Ovary (tissue), 9 donors: ENCODE data around the gene MAD1L1. TPM values are rescaled to one million over a fixed set of nuclear protein-coding genes. Genes with fewer than 3 reads are reported as not detected.

Experiments used
- DNase-seq, 5 donors: peaks; one replicate each; pipeline ENCODE4 v3.0.0-alpha.2; 2019 to 2020
- H3K27ac ChIP-seq, 2 donors: fragments of 200-600 bp; one replicate each; pipeline versions ENCODE4 v1.5.1 to v1.8.0; 2019 to 2022
- H3K27me3 ChIP-seq: fragments of 200-600 bp; one replicate; pipeline ENCODE4 v1.8.0; 2022
- H3K36me3 ChIP-seq: fragments of 200-600 bp; sonication (generic); one replicate; pipeline ENCODE4 v1.5.1; 2019
- H3K4me1 ChIP-seq: one replicate; pipeline ENCODE4 v1.8.1; 2013; ENCODE audit warnings: mild to moderate bottlenecking, moderate library complexity; ENCODE audit not compliant: insufficient read depth
- H3K4me3 ChIP-seq: fragments of 200-600 bp; sonication (generic); one replicate; pipeline ENCODE4 v1.5.1; 2017
- H3K9me3 ChIP-seq, 2 donors: fragments of 200-600 bp in 1 of 2; sonication (generic) in 1 of 2; one replicate each; pipeline versions ENCODE4 v1.5.1 to v1.8.1; 2013 to 2019; ENCODE audit warnings: mild to moderate bottlenecking in 1 of 2, moderate library complexity in 1 of 2
- EP300 ChIP-seq: sonication (generic); formaldehyde crosslinking; IDR thresholded peaks from one replicate; pipeline ENCODE4 v1.6.1; 2017; ENCODE audit warnings: antibody characterized with exemption
- POLR2A ChIP-seq: fragments of 450-650 bp; IDR thresholded peaks from one replicate; pipeline ENCODE4 v1.6.1; 2017; ENCODE audit warnings: antibody characterized with exemption, mild to moderate bottlenecking, moderate library complexity
- WGBS, 3 donors: extraction: QIAGEN DNeasy Blood & Tissue Kit in 1 of 3; methylation state at CpG; one replicate each; pipeline versions ENCODE4 v1.1.5 to v1.1.7; 2013 to 2017; 5-methylcytosine and 5-hydroxymethylcytosine counted together
- intact Hi-C, 4 donors: fragments of 100-400 bp; cut with DNase I; formaldehyde crosslinking; loops; one replicate each; pipeline versions ENCODE4 v1.11.0 to v1.15.1; 2022 to 2023
- polyA plus RNA-seq, 2 donors: library from polyadenylated mRNA; stranded (reverse); fragments of 200-250 nt in 1 of 2; fragments of 350-450 nt in 1 of 2; fragmentation: Illumina TruSeq in 1 of 2; extraction: RNeasy Lipid Tissue Mini Kit (QIAGEN cat#74804) in 1 of 2; gene quantifications; one replicate each; pipeline ENCODE4 v1.2.3, GENCODE V29; 2013 to 2014
- total RNA-seq, 7 donors: library from RNA; depleted of rRNA in 2 of 7; stranded (reverse); fragments of >200 nt in 2 of 7; fragmentation: NEBNext Ultra II Directional in 3 of 7; extraction: Animal tissue kit (Norgen Biotek cat#: 25700) in 3 of 7; gene quantifications; one replicate each; pipeline versions ENCODE4 v1.1.0 to v1.2.4, GENCODE V29; 2016 to 2023
- TF ChIP-seq, protein P1 (sequence below), 3 donors: fragments of 450-650 bp in 2 of 3; fragments of 200-600 bp in 1 of 3; IDR thresholded peaks; one replicate each; pipeline versions ENCODE4 v1.5.1 to v1.8.0; 2016 to 2022; ENCODE audit warnings: antibody characterized with exemption in 3 of 3, mild to moderate bottlenecking in 1 of 3
- donor health status: DM: no; HTN: no; CAD: no; lungs with moderate emphysema.
- donor health status: DM: no; HTN: no; CAD: no.
- donor health status: Bipolar disorder and iron deficiency.
- donor health status: DM: yes; HTN: yes; CAD: no.
- donor health status: DM: no; HTN: no; CAD: no.
- donor health status: DM: yes; HTN: yes; CAD: no.

MAD1L1 gene
- total and polyA plus RNA-seq, 9 donors, result 5.9 to 36.6 (median 22.8) TPM

DNA sequence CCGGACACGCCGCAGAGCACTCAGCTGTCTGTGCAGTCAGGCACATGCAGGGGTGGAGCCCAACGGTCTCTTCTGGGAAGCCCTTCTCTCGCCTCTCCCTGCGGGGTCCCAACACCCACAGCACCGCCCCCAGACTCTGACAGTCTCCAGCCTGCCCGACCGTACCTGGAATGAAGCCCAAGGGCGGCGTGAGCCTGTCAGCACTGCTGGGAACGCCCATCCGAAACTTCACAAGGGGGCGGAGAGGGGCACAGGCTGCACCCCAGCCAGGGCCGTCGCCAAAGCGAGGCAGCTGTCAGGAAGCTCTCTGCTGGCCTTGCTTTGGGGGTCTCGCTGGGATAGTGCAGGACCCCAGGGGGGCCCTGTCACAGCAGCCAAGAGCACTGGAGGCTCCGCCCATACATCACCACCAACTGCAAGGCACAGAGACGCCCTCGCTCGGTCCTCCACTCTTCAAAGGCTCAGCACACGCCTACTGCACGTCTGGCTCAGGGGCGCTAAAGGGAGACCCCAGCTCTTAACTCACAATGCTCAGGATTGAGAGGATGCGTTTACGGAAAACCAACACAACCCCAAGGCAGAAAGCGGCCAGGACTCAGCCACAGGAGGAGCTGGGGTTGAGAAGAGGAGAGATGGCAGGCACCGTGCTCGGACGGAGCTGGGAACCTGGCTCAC is 30.9 kb downstream of the MAD1L1 start:
- DNase-seq, result peak; percentile 44 to 77 (median 73)
- H3K4me3 ChIP-seq, result no peak overlapping the region
- H3K4me1 ChIP-seq, result peaks cover 20% of the 10 kb centered on the region
- intact Hi-C loops, result loop anchor here in 3 of 4 donors (10.0 kb wide), 3 partner anchors 97 to 617 kb away; no protein-coding TSS in a partner anchor
- peak overlapping the region in 1 of 2 donors; percentile 13 for H3K27ac ChIP-seq
- no peaks in the 10 kb centered on the region for H3K27me3 ChIP-seq
- no peaks in the 10 kb centered on the region for H3K36me3 ChIP-seq
- 49 to 62% (median 61%) methylated on average over 31 of the region's 31 CpGs for WGBS, 3 donors
- no peaks in the 10 kb centered on the region for H3K9me3 ChIP-seq
- TF ChIP-seq POLR2A, result no peak
- no peak for TF ChIP-seq EP300
- TF ChIP-seq, protein P1, sequence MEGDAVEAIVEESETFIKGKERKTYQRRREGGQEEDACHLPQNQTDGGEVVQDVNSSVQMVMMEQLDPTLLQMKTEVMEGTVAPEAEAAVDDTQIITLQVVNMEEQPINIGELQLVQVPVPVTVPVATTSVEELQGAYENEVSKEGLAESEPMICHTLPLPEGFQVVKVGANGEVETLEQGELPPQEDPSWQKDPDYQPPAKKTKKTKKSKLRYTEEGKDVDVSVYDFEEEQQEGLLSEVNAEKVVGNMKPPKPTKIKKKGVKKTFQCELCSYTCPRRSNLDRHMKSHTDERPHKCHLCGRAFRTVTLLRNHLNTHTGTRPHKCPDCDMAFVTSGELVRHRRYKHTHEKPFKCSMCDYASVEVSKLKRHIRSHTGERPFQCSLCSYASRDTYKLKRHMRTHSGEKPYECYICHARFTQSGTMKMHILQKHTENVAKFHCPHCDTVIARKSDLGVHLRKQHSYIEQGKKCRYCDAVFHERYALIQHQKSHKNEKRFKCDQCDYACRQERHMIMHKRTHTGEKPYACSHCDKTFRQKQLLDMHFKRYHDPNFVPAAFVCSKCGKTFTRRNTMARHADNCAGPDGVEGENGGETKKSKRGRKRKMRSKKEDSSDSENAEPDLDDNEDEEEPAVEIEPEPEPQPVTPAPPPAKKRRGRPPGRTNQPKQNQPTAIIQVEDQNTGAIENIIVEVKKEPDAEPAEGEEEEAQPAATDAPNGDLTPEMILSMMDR (IDR thresholded peaks at IDR 0.05), result no peak

DNA sequence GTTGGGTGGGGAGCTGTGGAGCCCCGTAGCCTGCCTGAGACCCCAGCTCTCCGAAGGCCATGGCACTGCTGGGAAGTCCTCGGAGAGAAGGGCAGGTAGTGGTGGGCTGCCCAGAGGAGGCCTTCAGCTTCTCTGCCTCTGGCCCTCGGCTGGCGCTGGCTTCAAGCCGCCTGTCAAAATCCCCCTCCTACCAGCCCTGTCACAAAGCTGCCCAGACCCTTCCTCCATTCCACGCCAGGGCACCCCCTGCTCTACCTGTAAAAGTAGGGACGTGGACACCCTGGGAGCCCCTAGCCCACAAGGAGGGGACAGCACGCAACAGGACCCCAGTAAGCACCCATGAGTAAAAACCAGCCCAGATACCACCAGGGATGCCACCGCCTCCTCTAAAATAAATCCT is 31.6 kb downstream of the MAD1L1 start:
- no peaks in the 10 kb centered on the region for H3K36me3 ChIP-seq
- DNase-seq, result peak in 1 of 5 donors; percentile 21
- intact Hi-C loops, result loop anchor here in 3 of 4 donors (10.0 kb wide), 3 partner anchors 96 to 616 kb away; no protein-coding TSS in a partner anchor
- H3K4me3 ChIP-seq, result no peak overlapping the region
- no peaks in the 10 kb centered on the region for H3K9me3 ChIP-seq
- H3K27me3 ChIP-seq, result no peaks in the 10 kb centered on the region
- TF ChIP-seq, protein P1 (IDR thresholded peaks at IDR 0.05), result no peak
- no peak for TF ChIP-seq EP300
- no peak for TF ChIP-seq POLR2A
- H3K27ac ChIP-seq, result no peak overlapping the region
- 92 to 97% (median 95%) methylated on average over 10 of the region's 10 CpGs for WGBS, 3 donors
- H3K4me1 ChIP-seq, result peaks cover 20% of the 10 kb centered on the region

DNA sequence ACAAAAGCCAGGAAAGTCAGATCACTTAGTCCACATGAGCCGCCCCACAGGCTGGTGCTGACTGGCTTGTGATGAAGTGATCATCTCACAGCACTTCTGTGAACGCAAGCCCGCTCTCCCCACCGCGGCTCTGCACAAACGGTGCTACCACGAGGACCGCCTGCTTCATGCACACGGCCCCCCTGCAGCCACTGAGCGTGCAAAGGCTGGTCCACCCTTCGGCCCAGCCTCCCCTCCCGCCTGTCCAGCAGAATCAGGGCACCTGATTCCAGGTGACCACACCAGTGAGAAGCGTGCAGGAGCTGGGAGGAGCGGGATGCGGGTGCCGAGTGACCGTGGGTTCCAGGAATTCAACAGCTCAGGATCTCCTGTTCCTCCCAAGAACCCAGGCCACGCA is 32.2 kb downstream of the MAD1L1 start:
- Histone ChIP-seq H3K4me1 (peaks cover 20% of the 10 kb centered on the region), H3K9me3 (no peaks in the 10 kb centered on the region), H3K4me3 (no peak overlapping the region), H3K27ac (no peak overlapping the region), H3K36me3 (no peaks in the 10 kb centered on the region), H3K27me3 (no peaks in the 10 kb centered on the region)
- intact Hi-C loops, result loop anchor here in 3 of 4 donors (10.0 kb wide), 3 partner anchors 96 to 616 kb away; no protein-coding TSS in a partner anchor
- no peak for DNase-seq
- TF ChIP-seq EP300, result no peak
- no peak for TF ChIP-seq POLR2A
- TF ChIP-seq, protein P1 (IDR thresholded peaks at IDR 0.05), result no peak
- 92 to 95% (median 93%) methylated on average over 18 of the region's 18 CpGs for WGBS, 3 donors

DNA sequence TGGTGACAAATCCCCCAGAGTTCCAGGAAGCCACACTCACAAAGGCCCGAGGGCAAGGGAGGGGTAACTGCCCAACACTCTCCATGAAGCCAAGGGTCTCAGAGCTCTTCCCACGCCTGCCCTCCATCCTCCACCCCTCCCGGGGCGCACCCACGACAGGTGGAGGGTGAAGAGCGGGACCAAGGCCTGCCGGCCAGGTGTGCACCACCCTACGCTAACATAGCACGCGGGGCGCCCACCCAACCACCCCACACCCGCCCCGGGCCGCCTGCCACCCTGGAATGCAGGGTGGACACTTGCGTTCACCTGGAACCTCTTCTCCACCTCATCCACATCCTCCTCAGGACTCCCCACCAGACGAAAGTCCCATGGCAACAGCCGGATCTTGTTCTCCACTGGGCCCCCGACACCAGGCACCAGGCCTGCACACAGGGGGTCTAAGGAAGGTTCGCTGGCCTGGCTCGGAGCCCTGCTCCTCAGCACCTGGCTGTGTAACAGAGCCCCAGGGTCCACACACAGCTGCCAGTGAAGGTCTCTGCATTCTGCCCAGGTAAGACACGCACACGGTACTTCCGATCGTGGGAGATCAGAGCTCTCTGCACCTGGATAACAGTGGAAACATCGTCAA is 32.7 kb downstream of the MAD1L1 start:
- 91 to 94% (median 92%) methylated on average over 24 to 25 of the region's 25 CpGs for WGBS, 3 donors
- intact Hi-C loops, result loop anchor here in 3 of 4 donors (10.0 kb wide), 3 partner anchors 95 to 615 kb away; no protein-coding TSS in a partner anchor
- H3K27ac ChIP-seq, result no peak overlapping the region
- no peaks in the 10 kb centered on the region for H3K9me3 ChIP-seq
- H3K36me3 ChIP-seq, result no peaks in the 10 kb centered on the region
- no peak for TF ChIP-seq POLR2A
- no peaks in the 10 kb centered on the region for H3K27me3 ChIP-seq
- peak in 1 of 5 donors; percentile 19 for DNase-seq
- no peak overlapping the region for H3K4me3 ChIP-seq
- H3K4me1 ChIP-seq, result peaks cover 18% of the 10 kb centered on the region

DNA sequence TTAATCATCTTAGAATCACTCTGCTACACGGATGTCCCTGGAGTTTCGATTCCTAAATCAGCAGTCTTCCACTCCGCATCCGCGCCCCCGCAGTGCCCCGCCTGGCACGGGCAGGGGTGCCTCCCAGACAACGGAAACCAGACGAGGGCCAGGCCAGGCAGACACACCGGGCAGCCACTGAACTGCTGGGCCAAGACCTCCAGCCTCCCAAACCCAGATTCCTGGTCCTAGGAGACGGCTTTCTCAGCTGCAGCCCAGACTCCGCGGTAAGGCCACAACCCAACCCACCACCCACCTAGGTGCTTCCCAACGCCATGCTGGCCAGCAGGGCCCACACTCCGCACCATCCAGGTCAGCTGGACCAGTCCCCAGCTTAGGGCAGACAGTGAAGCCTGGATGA is 33.2 kb downstream of the MAD1L1 start:
- H3K36me3 ChIP-seq, result no peaks in the 10 kb centered on the region
- H3K4me3 ChIP-seq, result no peak overlapping the region
- 91 to 94% (median 93%) methylated on average over 16 of the region's 16 CpGs for WGBS, 3 donors
- H3K9me3 ChIP-seq, result no peaks in the 10 kb centered on the region
- H3K27me3 ChIP-seq, result no peaks in the 10 kb centered on the region
- H3K4me1 ChIP-seq, result peaks cover 16% of the 10 kb centered on the region
- no peak for DNase-seq
- intact Hi-C loops, result no loop called here
- TF ChIP-seq EP300, result no peak
- no peak overlapping the region for H3K27ac ChIP-seq
